K562 (cell line): Measurements from ENCODE around the gene C4orf36. TPM values are rescaled to one million over a fixed set of nuclear protein-coding genes. Genes with fewer than 3 reads are reported as not detected.

Experiments used
- ADNP ChIP-seq: fragments of 200-800 bp; sonication (Bioruptor generic); IDR thresholded peaks from 2 replicates; pipeline ENCODE4 v1.6.1; 2016; ENCODE audit warnings: missing genetic modification characterization, missing compliant biosample characterization
- DPF2 ChIP-seq: fragments of 450-650 bp; IDR thresholded peaks from 2 replicates; pipeline ENCODE4 v1.6.1; 2016
- FOS ChIP-seq: IDR thresholded peaks from 3 replicates; pipeline ENCODE4 v1.6.1; 2011; ENCODE audit not compliant: insufficient read length; ENCODE audit errors: extremely low read depth
- HMG20B ChIP-seq: fragments of 250-450 bp; sonication (Bioruptor Pico); IDR thresholded peaks from 2 replicates; pipeline ENCODE4 v1.5.0; 2021; ENCODE audit warnings: mild to moderate bottlenecking
- REST ChIP-seq, 2 experiments: fragments of 450-650 bp; formaldehyde crosslinking in 1 of 2; IDR thresholded peaks; 2 replicates each; pipeline versions ENCODE4 v1.4.0 to v1.6.1; 2014 to 2020; ENCODE audit warnings: mild to moderate bottlenecking in 2 of 2, borderline replicate concordance in 1 of 2, low read depth in 1 of 2
- SMAD2 ChIP-seq: fragments of 150-350 bp; IDR thresholded peaks from 2 replicates; pipeline ENCODE4 v1.6.1; 2014; ENCODE audit warnings: low read depth, mild to moderate bottlenecking, low read length
- SMAD3 ChIP-seq: fragments of 450-650 bp; formaldehyde crosslinking; conservative IDR thresholded peaks from 2 replicates; pipeline ENCODE4 v1.4.0; 2020; ENCODE audit warnings: mild to moderate bottlenecking
- TCF7 ChIP-seq: sonication (generic); IDR thresholded peaks from 2 replicates; pipeline ENCODE4 v1.6.1; 2016; ENCODE audit warnings: antibody characterized with exemption, borderline replicate concordance
- THRAP3 ChIP-seq: fragments of 450-650 bp; IDR thresholded peaks from 2 replicates; pipeline ENCODE4 v1.6.1; 2016; ENCODE audit warnings: mild to moderate bottlenecking, inconsistent platforms, borderline replicate concordance
- TSHZ1 ChIP-seq: fragments of 250-450 bp; sonication (Bioruptor Pico); IDR thresholded peaks from 2 replicates; pipeline ENCODE4 v1.4.0; 2020; ENCODE audit warnings: mild to moderate bottlenecking, moderate library complexity
- ZC3H11A ChIP-seq: IDR thresholded peaks from 2 replicates; pipeline ENCODE4 v1.6.1; 2012; ENCODE audit warnings: low read depth, low read length, improper control_type of control experiment
- ZNF263 ChIP-seq: sonication (generic); formaldehyde crosslinking; IDR thresholded peaks from 2 replicates; pipeline ENCODE4 v1.8.0; 2022; ENCODE audit warnings: mild to moderate bottlenecking, missing genetic modification reagents, borderline replicate concordance
- ZNF354B ChIP-seq: fragments of 250-450 bp; sonication (Bioruptor Pico); IDR thresholded peaks from 2 replicates; pipeline ENCODE4 v1.4.0; 2020
- polyA plus RNA-seq, 8 experiments: library from polyadenylated mRNA; depleted of rRNA in 4 of 8; stranded (reverse) in 5 of 8; unstranded in 3 of 8; fragments of >200 nt; fragmentation: Nextera tagmentation in 2 of 8; fragmentation: Illumina TruSeq in 1 of 8; extraction: Ambion mirVana in 2 of 8; extraction: Trizol in 1 of 8; gene quantifications; 2 replicates each; pipeline versions ENCODE4 v1.2.1 to v1.2.3, GENCODE V29; 2011 to 2014; ENCODE audit warnings: inconsistent platforms in 1 of 8, missing spikeins in 1 of 8
- total RNA-seq, 7 experiments: library from RNA; depleted of rRNA in 6 of 7; stranded (reverse); fragments of >200 nt in 6 of 7; fragmentation: Illumina TruSeq in 2 of 7; extraction: Trizol in 2 of 7; gene quantifications; 2 replicates each; pipeline versions ENCODE4 v1.2.1 to v1.2.3, GENCODE V29; 2011 to 2021; ENCODE audit warnings: low replicate concordance in 1 of 7
- TF ChIP-seq, protein P1 (sequence below): fragments of 450-650 bp; IDR thresholded peaks from 2 replicates; pipeline ENCODE4 v1.6.1; 2018; ENCODE audit not compliant: partially characterized antibody

C4orf36 gene
- total and polyA plus RNA-seq, 9 of the 15 experiments (the other 6 are each of a cell fraction or from before 2014, with no cell fraction given) = 0.14 to 0.45 (median 0.20) TPM; not detected in 5

GRCh38 chr4:86940920-86941460 lies 48.8 kb upstream of the C4orf36 start (continued):
- TF ChIP-seq TSHZ1 (CRISPR knock-in tag) = no peak
- no peak for TF ChIP-seq FOS
- no peak for TF ChIP-seq ZNF354B (CRISPR knock-in tag)
- TF ChIP-seq SMAD2 = no peak
- TF ChIP-seq, protein P1, sequence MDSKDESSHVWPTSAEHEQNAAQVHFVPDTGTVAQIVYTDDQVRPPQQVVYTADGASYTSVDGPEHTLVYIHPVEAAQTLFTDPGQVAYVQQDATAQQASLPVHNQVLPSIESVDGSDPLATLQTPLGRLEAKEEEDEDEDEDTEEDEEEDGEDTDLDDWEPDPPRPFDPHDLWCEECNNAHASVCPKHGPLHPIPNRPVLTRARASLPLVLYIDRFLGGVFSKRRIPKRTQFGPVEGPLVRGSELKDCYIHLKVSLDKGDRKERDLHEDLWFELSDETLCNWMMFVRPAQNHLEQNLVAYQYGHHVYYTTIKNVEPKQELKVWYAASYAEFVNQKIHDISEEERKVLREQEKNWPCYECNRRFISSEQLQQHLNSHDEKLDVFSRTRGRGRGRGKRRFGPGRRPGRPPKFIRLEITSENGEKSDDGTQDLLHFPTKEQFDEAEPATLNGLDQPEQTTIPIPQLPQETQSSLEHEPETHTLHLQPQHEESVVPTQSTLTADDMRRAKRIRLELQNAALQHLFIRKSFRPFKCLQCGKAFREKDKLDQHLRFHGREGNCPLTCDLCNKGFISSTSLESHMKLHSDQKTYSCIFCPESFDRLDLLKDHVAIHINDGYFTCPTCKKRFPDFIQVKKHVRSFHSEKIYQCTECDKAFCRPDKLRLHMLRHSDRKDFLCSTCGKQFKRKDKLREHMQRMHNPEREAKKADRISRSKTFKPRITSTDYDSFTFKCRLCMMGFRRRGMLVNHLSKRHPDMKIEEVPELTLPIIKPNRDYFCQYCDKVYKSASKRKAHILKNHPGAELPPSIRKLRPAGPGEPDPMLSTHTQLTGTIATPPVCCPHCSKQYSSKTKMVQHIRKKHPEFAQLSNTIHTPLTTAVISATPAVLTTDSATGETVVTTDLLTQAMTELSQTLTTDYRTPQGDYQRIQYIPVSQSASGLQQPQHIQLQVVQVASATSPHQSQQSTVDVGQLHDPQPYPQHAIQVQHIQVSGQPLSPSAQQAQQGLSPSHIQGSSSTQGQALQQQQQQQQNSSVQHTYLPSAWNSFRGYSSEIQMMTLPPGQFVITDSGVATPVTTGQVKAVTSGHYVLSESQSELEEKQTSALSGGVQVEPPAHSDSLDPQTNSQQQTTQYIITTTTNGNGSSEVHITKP = no peak
- peak; percentile 37; the same call in 1 of the 2 replicates for TF ChIP-seq DPF2
- TF ChIP-seq ADNP (tag) = no peak
- no peak for TF ChIP-seq HMG20B
- TF ChIP-seq THRAP3 = no peak
- TF ChIP-seq REST (IDR thresholded peaks at IDR 0.05; ENCODE audit: borderline replicate concordance) = no peak
- no peak for TF ChIP-seq REST (CRISPR knock-in tag; IDR thresholded peaks at IDR 0.05; ENCODE audit: low read depth)
- TF ChIP-seq TCF7 = no peak
- TF ChIP-seq ZNF263 (CRISPR knock-in tag) = no peak
- no peak for TF ChIP-seq ZC3H11A
- no peak for TF ChIP-seq SMAD3 (CRISPR knock-in tag)
